Spleen (tissue), 7 donors: ENCODE measurements around the gene MBNL2.

ENCODE experiments used
- POLR2A ChIP-seq, 3 donors: fragments of 450-650 bp; IDR thresholded peaks; one replicate each; pipeline ENCODE4 v1.5.1; 2017; ENCODE audit warnings: antibody characterized with exemption in 3 of 3, mild to moderate bottlenecking in 1 of 3
- POLR2AphosphoS5 ChIP-seq, 3 donors: sonication (generic); formaldehyde crosslinking; IDR thresholded peaks; one replicate each; pipeline ENCODE4 v1.5.1; 2017; ENCODE audit warnings: antibody characterized with exemption in 3 of 3
- TF ChIP-seq, protein P1 (sequence below), 11 experiments: fragments of 200-600 bp in 7 of 11; fragments of 450-650 bp in 4 of 11; sonication (generic) in 4 of 11; IDR thresholded peaks in 8 of 11; conservative IDR thresholded peaks in 3 of 11; 1 replicate in 7 of 11; 2 replicates in 4 of 11; pipeline versions ENCODE4 v1.4.0 to v1.8.0; 2016 to 2021; ENCODE audit warnings: antibody characterized with exemption in 11 of 11, inconsistent platforms in 4 of 11, mild to moderate bottlenecking in 1 of 11
- donor health status: DM: no; HTN: no; CAD: no; lungs with moderate emphysema.
- donor health status: DM: no; HTN: no; CAD: no.
- donor health status: DM: no; HTN: no; CAD: no.

- TF ChIP-seq, protein P1, sequence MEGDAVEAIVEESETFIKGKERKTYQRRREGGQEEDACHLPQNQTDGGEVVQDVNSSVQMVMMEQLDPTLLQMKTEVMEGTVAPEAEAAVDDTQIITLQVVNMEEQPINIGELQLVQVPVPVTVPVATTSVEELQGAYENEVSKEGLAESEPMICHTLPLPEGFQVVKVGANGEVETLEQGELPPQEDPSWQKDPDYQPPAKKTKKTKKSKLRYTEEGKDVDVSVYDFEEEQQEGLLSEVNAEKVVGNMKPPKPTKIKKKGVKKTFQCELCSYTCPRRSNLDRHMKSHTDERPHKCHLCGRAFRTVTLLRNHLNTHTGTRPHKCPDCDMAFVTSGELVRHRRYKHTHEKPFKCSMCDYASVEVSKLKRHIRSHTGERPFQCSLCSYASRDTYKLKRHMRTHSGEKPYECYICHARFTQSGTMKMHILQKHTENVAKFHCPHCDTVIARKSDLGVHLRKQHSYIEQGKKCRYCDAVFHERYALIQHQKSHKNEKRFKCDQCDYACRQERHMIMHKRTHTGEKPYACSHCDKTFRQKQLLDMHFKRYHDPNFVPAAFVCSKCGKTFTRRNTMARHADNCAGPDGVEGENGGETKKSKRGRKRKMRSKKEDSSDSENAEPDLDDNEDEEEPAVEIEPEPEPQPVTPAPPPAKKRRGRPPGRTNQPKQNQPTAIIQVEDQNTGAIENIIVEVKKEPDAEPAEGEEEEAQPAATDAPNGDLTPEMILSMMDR (IDR thresholded peaks at IDR 0.05 in 8 of 11, conservative IDR thresholded peaks at IDR 0.05 in 3 of 11): no peak
- TF ChIP-seq POLR2A (IDR thresholded peaks at IDR 0.05) (no peak), POLR2AphosphoS5 (IDR thresholded peaks at IDR 0.05) (no peak)
Observed at GRCh38 chr13:97182111-97182890, 39.8 kb upstream of the MBNL2 start.
